Measurements from ENCODE around the gene SYNM.
"Not testable (repeated sequence)": the region's sequence is repeated elsewhere in the genome, so short reads cannot be mapped to it uniquely, and the experiment has no call there.

SYNM gene

GRCh38 chr15:99104788-99105513 is at the start of gene SYNM:
SYNM (plus strand) TSS chr15:99105080; CDS start chr15:99105200, 120 bp downstream.
- DNase-seq (ENCODE audit: low read depth) = peak; percentile 74

GRCh38 chr15:99055555-99056134 is 49.2 kb upstream of the SYNM start:
- DNase-seq (ENCODE audit: low read depth) = no peak

- no peak for DNase-seq (ENCODE audit: low read depth)
These were observed 47.9 kb upstream of the SYNM start for GRCh38 chr15:99057020-99057419.

GRCh38 chr15:99057697-99058420 is 47.0 kb upstream of the SYNM start:
- DNase-seq (ENCODE audit: low read depth) = no peak

GRCh38 chr15:99058421-99058870 is 46.4 kb upstream of the SYNM start:
- DNase-seq (ENCODE audit: low read depth) = no peak

- DNase-seq (ENCODE audit: low read depth) = peak; percentile 88
These were observed 45.6 kb upstream of the SYNM start for GRCh38 chr15:99059010-99059981.

GRCh38 chr15:99060186-99060585 is 44.7 kb upstream of the SYNM start:
- DNase-seq (ENCODE audit: low read depth) = not testable (repeated sequence)

GRCh38 chr15:99062226-99062625 is 42.7 kb upstream of the SYNM start:
- DNase-seq (ENCODE audit: low read depth) = no peak

GRCh38 chr15:99068186-99068585 is 36.7 kb upstream of the SYNM start:
- DNase-seq (ENCODE audit: low read depth) = no peak

- DNase-seq (ENCODE audit: low read depth) = no peak
These were observed 34.7 kb upstream of the SYNM start for GRCh38 chr15:99070208-99070607.

- no peak for DNase-seq (ENCODE audit: low read depth)
These were observed 33.7 kb upstream of the SYNM start for GRCh38 chr15:99071091-99071680.

GRCh38 chr15:99073008-99073717 is 31.7 kb upstream of the SYNM start:
- DNase-seq (ENCODE audit: low read depth) = no peak

- no peak for DNase-seq (ENCODE audit: low read depth)
These were observed 30.4 kb upstream of the SYNM start for GRCh38 chr15:99074446-99074845.

- DNase-seq (ENCODE audit: low read depth) = not testable (repeated sequence)
These were observed 29.7 kb upstream of the SYNM start for GRCh38 chr15:99075059-99075652.

- DNase-seq (ENCODE audit: low read depth) = no peak
These were observed 28.8 kb upstream of the SYNM start for GRCh38 chr15:99076109-99076508.

- peak; percentile 65 for DNase-seq (ENCODE audit: low read depth)
These were observed 28.1 kb upstream of the SYNM start for GRCh38 chr15:99076555-99077308.

- DNase-seq (ENCODE audit: low read depth) = no peak
These were observed 22.1 kb upstream of the SYNM start for GRCh38 chr15:99082798-99083197.

GRCh38 chr15:99084965-99085364 is 19.9 kb upstream of the SYNM start:
- no peak for DNase-seq (ENCODE audit: low read depth)

Measured in HS-27A (cell line).